Measurements from ENCODE around the gene PRELP. TPM values are rescaled to one million over a fixed set of nuclear protein-coding genes. Genes with fewer than 3 reads are reported as not detected.

The PRELP gene
- total and polyA plus RNA-seq, 10 of the 15 experiments (the other 5 are each of a cell fraction or from before 2014, with no cell fraction given), result 0.03 to 0.05 TPM; not detected in 8

DNA sequence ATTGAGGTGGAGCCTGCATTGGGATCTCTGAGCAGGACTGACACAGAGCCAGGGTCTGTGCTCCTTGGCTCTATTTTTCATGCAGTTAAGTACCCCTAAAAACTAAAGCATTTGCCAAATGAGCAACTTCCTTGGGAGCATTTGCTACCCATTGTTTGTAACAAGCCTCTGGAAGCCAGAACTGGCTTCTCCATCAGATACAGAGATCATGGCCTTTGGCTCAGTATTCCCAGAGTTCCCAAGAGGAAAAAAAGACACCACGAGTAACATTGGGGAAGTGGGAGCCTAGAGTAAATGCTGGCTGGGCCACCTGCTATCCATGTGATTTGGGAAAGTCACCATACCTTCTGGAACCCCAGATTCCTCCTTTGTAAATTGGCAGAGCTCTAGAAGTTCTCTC is 63.1 kb downstream of the PRELP start (continued):
- TF ChIP-seq, protein P1, sequence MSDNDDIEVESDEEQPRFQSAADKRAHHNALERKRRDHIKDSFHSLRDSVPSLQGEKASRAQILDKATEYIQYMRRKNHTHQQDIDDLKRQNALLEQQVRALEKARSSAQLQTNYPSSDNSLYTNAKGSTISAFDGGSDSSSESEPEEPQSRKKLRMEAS (IDR thresholded peaks at IDR 0.05; ENCODE audit: low read depth, low read length), result no peak
- TF ChIP-seq RAD21 (IDR thresholded peaks at IDR 0.05; ENCODE audit: insufficient read depth, low read depth, low read length), result no peak

DNA sequence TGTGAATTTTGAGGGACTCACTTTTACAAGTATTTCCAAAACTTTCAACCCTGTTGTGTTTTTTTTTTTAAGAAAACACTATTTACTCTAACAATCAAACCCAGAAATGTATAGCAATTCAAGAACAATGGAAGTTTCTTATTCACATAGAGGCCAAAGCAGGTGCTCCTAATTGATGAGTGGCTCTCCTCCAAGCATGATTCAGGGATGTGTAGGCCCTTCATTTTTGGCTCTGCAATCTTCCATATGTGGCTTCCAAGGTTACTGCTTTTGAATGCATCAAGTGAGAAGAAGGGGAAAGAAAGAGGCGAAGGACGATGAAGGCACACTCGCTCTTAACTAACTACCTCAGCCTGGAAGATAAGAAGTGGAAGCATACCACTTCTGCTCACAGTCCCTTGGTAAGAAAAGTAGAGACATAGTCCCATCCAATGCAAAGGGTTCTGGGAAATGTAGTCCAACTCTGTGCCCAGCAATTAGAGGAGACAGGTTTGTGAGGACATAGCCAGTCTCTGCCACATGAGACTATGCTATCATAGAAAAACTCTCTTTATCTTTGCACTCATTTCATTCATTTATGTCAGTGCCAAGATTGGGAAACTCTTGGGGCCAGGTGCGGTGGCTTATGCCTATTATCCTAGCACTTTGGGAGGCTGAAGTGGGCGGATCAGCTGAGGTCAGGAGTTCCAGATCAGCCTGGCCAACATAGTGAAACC is 64.4 kb downstream of the PRELP start:
- no peak for TF ChIP-seq STAT3 (IDR thresholded peaks at IDR 0.05; ENCODE audit: low read depth, low read length)
- TF ChIP-seq SIX5 (IDR thresholded peaks at IDR 0.05; ENCODE audit: low read depth, low read length, severe bottlenecking), result peak; percentile 27
- H3K4me2 ChIP-seq (ENCODE audit: control insufficient read depth, insufficient read depth), result no peak overlapping the region
- in situ Hi-C loops (cut with MboI), result no loop called here
- no peak overlapping the region for H3K9ac ChIP-seq (ENCODE audit: control insufficient read depth, insufficient read depth, low read length)
- ChIA-PET RAD21 (ENCODE audit: unreplicated experiment) (no interaction called here), POLR2A (no interaction called here), SMC1A (ENCODE audit: uncharacterized antibody, unreplicated experiment) (no interaction called here), CTCF (no interaction called here)
- no peak overlapping the region for H2AFZ ChIP-seq (ENCODE audit: control insufficient read depth, low read depth, low read length)
- no peak for FAIRE-seq
- BruUV-seq (replicated peaks), result no TSS peak
- no peaks in the 10 kb centered on the region for H4K20me1 ChIP-seq (ENCODE audit: control insufficient read depth, insufficient read depth)
- no peak overlapping the region for H3K27ac ChIP-seq (ENCODE audit: control insufficient read depth, insufficient read depth)
- 79% methylated on average over 5 of the region's 5 CpGs for WGBS (ENCODE audit: insufficient coverage, insufficient replicate concordance, low lambda C conversion rate, missing lambda C conversion rate)
- no peaks in the 10 kb centered on the region for H3K36me3 ChIP-seq (ENCODE audit: control insufficient read depth in 2 of 2, insufficient read depth in 2 of 2, low read length in 1 of 2)
- ATAC-seq, result no peak
- no peaks in the 10 kb centered on the region for H3K79me2 ChIP-seq (ENCODE audit: control insufficient read depth, insufficient read depth, low read length)
- H3K9me3 ChIP-seq (replicated peaks; ENCODE audit: control insufficient read depth, insufficient read depth, low read length), result no peaks in the 10 kb centered on the region
- H3K4me3 ChIP-seq, result no peak overlapping the region
- intact Hi-C loops (cut with micrococcal nuclease; ENCODE audit: unreplicated experiment), result no loop called here
- H3K27me3 ChIP-seq (replicated peaks in 1 of 2; ENCODE audit: control insufficient read depth in 2 of 2, insufficient read depth in 2 of 2, low read length in 1 of 2), result no peaks in the 10 kb centered on the region; a peak in 1 of 4 replicates
- H3K4me1 ChIP-seq (ENCODE audit: control insufficient read depth, insufficient read depth, low read length), result no peaks in the 10 kb centered on the region
- no peak for DNase-seq (ENCODE audit: low read depth, low spot score)

Other genes starting within 250 kb of the PRELP start
- 1.4 and 2.5 TPM in 2 replicates for gene CHIT1, start 246.1 kb upstream of the PRELP start, total RNA-seq (2014; rRNA removed)
- gene CHIT1, start 246.1 kb upstream of the PRELP start, total RNA-seq (2014; rRNA removed; fragmentation: Illumina TruSeq; extraction: Trizol), result 0.89 and 1.0 TPM in 2 replicates
- 1.1 and 2.1 TPM in 2 replicates for gene CHIT1, start 246.1 kb upstream of the PRELP start, total RNA-seq (2021)
- gene CHIT1, start 246.1 kb upstream of the PRELP start, polyA plus RNA-seq (2011; rRNA removed), result 0.23 and 0.39 TPM in 2 replicates
- gene CHIT1, start 246.1 kb upstream of the PRELP start, polyA plus RNA-seq (2014; fragmentation: Illumina TruSeq; extraction: Trizol), result 0.43 and 0.63 TPM in 2 replicates
- under 1 TPM; 0.02 to 0.27 TPM for gene CHIT1, start 246.1 kb upstream of the PRELP start, polyA plus RNA-seq (2014; fragmentation: Nextera tagmentation; extraction: Ambion mirVana)
- 1.0 and 1.3 TPM in 2 replicates for gene CHIT1, start 246.1 kb upstream of the PRELP start, polyA plus RNA-seq (2014; rRNA removed)
- gene CHIT1, start 246.1 kb upstream of the PRELP start, polyA plus RNA-seq (2016; fragmentation: Nextera tagmentation; extraction: Ambion mirVana), result under 1 TPM; 0.32 to 0.96 TPM
- 127 and 144 TPM in 2 replicates for gene BTG2, start 170.3 kb upstream of the PRELP start, total RNA-seq (2014; rRNA removed)
- gene BTG2, start 170.3 kb upstream of the PRELP start, total RNA-seq (2014; rRNA removed; fragmentation: Illumina TruSeq; extraction: Trizol), result 66.4 and 68.1 TPM in 2 replicates
- gene BTG2, start 170.3 kb upstream of the PRELP start, total RNA-seq (2021), result 109 TPM in 2 replicates
- gene BTG2, start 170.3 kb upstream of the PRELP start, polyA plus RNA-seq (2011; rRNA removed), result 131 and 136 TPM in 2 replicates
- 93.3 and 104 TPM in 2 replicates for gene BTG2, start 170.3 kb upstream of the PRELP start, polyA plus RNA-seq (2014; fragmentation: Illumina TruSeq; extraction: Trizol)
- gene BTG2, start 170.3 kb upstream of the PRELP start, polyA plus RNA-seq (2014; fragmentation: Nextera tagmentation; extraction: Ambion mirVana), result 10 to 100 TPM; 23.3 to 37.2 TPM
- gene BTG2, start 170.3 kb upstream of the PRELP start, polyA plus RNA-seq (2014; rRNA removed), result 160 and 187 TPM in 2 replicates
- 100 to 1,000 TPM in 1 of 2 experiments, 10 to 100 TPM in 1; 91.0 to 103 TPM for gene BTG2, start 170.3 kb upstream of the PRELP start, polyA plus RNA-seq (2016; fragmentation: Nextera tagmentation; extraction: Ambion mirVana)
- gene FMOD, start 124.7 kb upstream of the PRELP start, total RNA-seq (2014; rRNA removed), result not detected in 2 replicates
- gene FMOD, start 124.7 kb upstream of the PRELP start, total RNA-seq (2014; rRNA removed; fragmentation: Illumina TruSeq; extraction: Trizol), result not detected in 2 replicates
- gene FMOD, start 124.7 kb upstream of the PRELP start, total RNA-seq (2021), result 0.19 and 0.26 TPM in 2 replicates
- gene FMOD, start 124.7 kb upstream of the PRELP start, polyA plus RNA-seq (2011; rRNA removed), result 0.11 and 0.27 TPM in 2 replicates
- gene FMOD, start 124.7 kb upstream of the PRELP start, polyA plus RNA-seq (2014; fragmentation: Illumina TruSeq; extraction: Trizol), result 0.03 TPM in 1 of 2 replicates, not detected in the other
- not detected for gene FMOD, start 124.7 kb upstream of the PRELP start, polyA plus RNA-seq (2014; fragmentation: Nextera tagmentation; extraction: Ambion mirVana)
- not detected in 2 replicates for gene FMOD, start 124.7 kb upstream of the PRELP start, polyA plus RNA-seq (2014; rRNA removed)
- not detected for gene FMOD, start 124.7 kb upstream of the PRELP start, polyA plus RNA-seq (2016; fragmentation: Nextera tagmentation; extraction: Ambion mirVana)
- gene OPTC, start 18.3 kb downstream of the PRELP start, total RNA-seq (2014; rRNA removed), result not detected in 2 replicates
- not detected in 2 replicates for gene OPTC, start 18.3 kb downstream of the PRELP start, total RNA-seq (2014; rRNA removed; fragmentation: Illumina TruSeq; extraction: Trizol)
- gene OPTC, start 18.3 kb downstream of the PRELP start, total RNA-seq (2021), result not detected in 2 replicates
- not detected in 2 replicates for gene OPTC, start 18.3 kb downstream of the PRELP start, polyA plus RNA-seq (2011; rRNA removed)
- not detected in 2 replicates for gene OPTC, start 18.3 kb downstream of the PRELP start, polyA plus RNA-seq (2014; fragmentation: Illumina TruSeq; extraction: Trizol)
- gene OPTC, start 18.3 kb downstream of the PRELP start, polyA plus RNA-seq (2014; fragmentation: Nextera tagmentation; extraction: Ambion mirVana), result not detected
- not detected in 2 replicates for gene OPTC, start 18.3 kb downstream of the PRELP start, polyA plus RNA-seq (2014; rRNA removed)
- not detected for gene OPTC, start 18.3 kb downstream of the PRELP start, polyA plus RNA-seq (2016; fragmentation: Nextera tagmentation; extraction: Ambion mirVana)
- 4.6 and 5.5 TPM in 2 replicates for gene ATP2B4, start 151.0 kb downstream of the PRELP start, total RNA-seq (2014; rRNA removed)
- gene ATP2B4, start 151.0 kb downstream of the PRELP start, total RNA-seq (2014; rRNA removed; fragmentation: Illumina TruSeq; extraction: Trizol), result 5.5 and 5.7 TPM in 2 replicates
- gene ATP2B4, start 151.0 kb downstream of the PRELP start, total RNA-seq (2021), result 7.1 and 7.6 TPM in 2 replicates
- 2.5 and 3.0 TPM in 2 replicates for gene ATP2B4, start 151.0 kb downstream of the PRELP start, polyA plus RNA-seq (2011; rRNA removed)
- 8.4 and 10.0 TPM in 2 replicates for gene ATP2B4, start 151.0 kb downstream of the PRELP start, polyA plus RNA-seq (2014; fragmentation: Illumina TruSeq; extraction: Trizol)
- gene ATP2B4, start 151.0 kb downstream of the PRELP start, polyA plus RNA-seq (2014; fragmentation: Nextera tagmentation; extraction: Ambion mirVana), result 1 to 10 TPM; 2.3 to 2.6 TPM
- 5.5 and 6.3 TPM in 2 replicates for gene ATP2B4, start 151.0 kb downstream of the PRELP start, polyA plus RNA-seq (2014; rRNA removed)
- gene ATP2B4, start 151.0 kb downstream of the PRELP start, polyA plus RNA-seq (2016; fragmentation: Nextera tagmentation; extraction: Ambion mirVana), result 1 to 10 TPM; 2.0 to 2.5 TPM

Data from GM12878 (cell line).